Prostate gland (tissue), 2 donors: ENCODE data around the gene RABGEF1.
A peak's percentile ranks its signal among the peaks of the same experiment; 100 is the strongest.

Source experiments
- POLR2A ChIP-seq: fragments of 450-650 bp; IDR thresholded peaks from one replicate; pipeline ENCODE4 v1.6.1; 2016; ENCODE audit warnings: antibody characterized with exemption, mild to moderate bottlenecking
- POLR2AphosphoS5 ChIP-seq: sonication (generic); formaldehyde crosslinking; IDR thresholded peaks from one replicate; pipeline ENCODE4 v1.6.1; 2017; ENCODE audit warnings: antibody characterized with exemption
- TF ChIP-seq, protein P1 (sequence below), 4 experiments: fragments of 200-600 bp in 2 of 4; fragments of 450-650 bp in 2 of 4; sonication (generic) in 2 of 4; IDR thresholded peaks; 1 replicate in 3 of 4; 2 replicates in 1 of 4; pipeline ENCODE4 v1.5.1; 2016 to 2019; ENCODE audit warnings: antibody characterized with exemption in 4 of 4, mild to moderate bottlenecking in 2 of 4, moderate library complexity in 2 of 4

DNA sequence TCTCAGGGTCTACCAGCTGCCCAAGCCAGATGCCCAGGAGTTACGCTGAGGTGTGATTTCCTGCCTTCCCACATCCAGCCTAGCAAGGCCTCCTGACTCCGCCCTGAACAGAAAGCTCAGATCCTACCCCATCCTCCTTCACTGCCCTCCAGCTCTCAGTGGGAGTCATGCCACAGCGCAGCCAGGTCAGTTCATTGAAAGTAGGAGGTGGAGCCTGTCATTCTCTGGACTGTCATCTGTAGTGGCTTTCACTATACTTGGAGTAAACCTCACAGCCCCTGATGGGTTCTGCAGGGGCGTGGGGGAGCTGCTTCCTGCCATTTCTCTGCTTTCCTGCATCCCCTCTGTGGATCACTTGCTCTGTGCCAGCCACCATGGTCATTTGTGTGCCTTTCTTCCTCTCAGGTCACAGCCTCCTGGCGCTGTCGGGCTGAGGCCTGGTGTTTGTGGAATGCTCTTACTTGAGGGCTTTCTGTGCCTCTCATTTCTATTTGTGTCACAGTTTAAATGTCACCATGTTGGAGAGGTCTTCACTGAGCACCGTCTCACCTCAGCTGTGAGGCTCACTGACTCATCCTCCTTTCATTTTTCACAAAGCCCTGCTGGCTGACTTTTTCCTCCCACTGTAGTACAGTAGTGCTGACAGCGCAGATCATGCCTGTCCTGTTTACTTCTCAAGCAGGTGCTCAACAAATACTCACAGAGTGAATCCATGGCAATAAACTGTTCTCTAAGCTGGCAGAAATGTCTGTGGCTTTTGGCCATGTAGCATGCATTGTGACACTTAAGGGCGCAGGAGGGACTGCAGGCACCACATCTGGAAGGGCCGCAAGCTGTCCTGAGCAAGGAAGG lies 119.5 kb downstream of the RABGEF1 start:
- TF ChIP-seq POLR2A, result no peak
- TF ChIP-seq, protein P1, sequence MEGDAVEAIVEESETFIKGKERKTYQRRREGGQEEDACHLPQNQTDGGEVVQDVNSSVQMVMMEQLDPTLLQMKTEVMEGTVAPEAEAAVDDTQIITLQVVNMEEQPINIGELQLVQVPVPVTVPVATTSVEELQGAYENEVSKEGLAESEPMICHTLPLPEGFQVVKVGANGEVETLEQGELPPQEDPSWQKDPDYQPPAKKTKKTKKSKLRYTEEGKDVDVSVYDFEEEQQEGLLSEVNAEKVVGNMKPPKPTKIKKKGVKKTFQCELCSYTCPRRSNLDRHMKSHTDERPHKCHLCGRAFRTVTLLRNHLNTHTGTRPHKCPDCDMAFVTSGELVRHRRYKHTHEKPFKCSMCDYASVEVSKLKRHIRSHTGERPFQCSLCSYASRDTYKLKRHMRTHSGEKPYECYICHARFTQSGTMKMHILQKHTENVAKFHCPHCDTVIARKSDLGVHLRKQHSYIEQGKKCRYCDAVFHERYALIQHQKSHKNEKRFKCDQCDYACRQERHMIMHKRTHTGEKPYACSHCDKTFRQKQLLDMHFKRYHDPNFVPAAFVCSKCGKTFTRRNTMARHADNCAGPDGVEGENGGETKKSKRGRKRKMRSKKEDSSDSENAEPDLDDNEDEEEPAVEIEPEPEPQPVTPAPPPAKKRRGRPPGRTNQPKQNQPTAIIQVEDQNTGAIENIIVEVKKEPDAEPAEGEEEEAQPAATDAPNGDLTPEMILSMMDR (IDR thresholded peaks at IDR 0.05), result no peak
- peak; percentile 64 for TF ChIP-seq POLR2AphosphoS5
